ENCODE results near the gene AAMP.

- no peak for TF ChIP-seq CTCF (conservative IDR thresholded peaks at IDR 0.05)
- TF ChIP-seq EZH2 (IDR thresholded peaks at IDR 0.05; ENCODE audit: low read depth), result no peak
These were observed 16.9 kb upstream of the AAMP start for GRCh38 chr2:218286570-218287459.

Measured in PC-9 (cell line).